ENCODE results near the gene SENP1.
"Not testable (repeated sequence)": the region's sequence is repeated elsewhere in the genome, so short reads cannot be mapped to it uniquely, and the experiment has no call there.

Gene SENP1

GRCh38 chr12:48105867-48106680, at the start of gene SENP1:
Gene SENP1, minus strand, starts transcription at chr12:48106079. Its CDS starts 4,607 bp downstream, at chr12:48101472.
- in situ Hi-C loops (cut with MboI; ENCODE audit: low sequenced_read_pairs), result no loop called here

DNA sequence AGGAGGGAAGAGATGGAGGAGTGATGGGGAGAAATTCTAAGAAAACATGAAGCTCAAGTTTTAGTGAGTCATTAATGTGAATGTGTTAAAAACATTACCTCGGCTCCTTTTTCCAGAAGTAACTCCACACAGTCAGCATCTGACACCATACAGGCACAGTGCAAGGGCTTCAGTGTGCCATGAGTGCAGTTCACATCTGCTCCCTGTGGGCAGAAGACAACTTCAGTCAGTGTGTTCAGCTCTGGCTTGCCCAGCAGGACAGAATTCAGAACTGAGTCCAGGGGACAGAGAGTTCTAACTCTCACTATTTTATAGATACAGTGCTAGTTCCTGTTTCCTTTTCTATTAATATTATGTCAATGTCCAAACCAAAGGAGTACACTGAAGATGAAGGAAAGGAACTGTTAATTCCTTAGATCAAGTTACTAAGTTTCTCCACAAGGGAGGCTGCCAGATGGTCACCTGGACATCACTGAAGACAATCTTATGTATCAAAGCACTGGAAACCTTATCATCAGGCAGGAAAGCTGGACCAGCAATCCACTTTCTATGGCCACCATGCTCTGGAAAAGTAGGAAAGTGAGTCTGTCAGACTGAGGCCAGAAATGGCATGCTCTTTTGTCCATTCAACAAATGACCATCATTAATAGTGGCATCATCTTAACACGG, 45.4 kb upstream of the SENP1 start:
- in situ Hi-C loops (cut with MboI; ENCODE audit: low sequenced_read_pairs), result no loop called here

- in situ Hi-C loops (cut with MboI; ENCODE audit: low sequenced_read_pairs), result no loop called here
Observed at GRCh38 chr12:48145981-48146380, 40.1 kb upstream of the SENP1 start.

- in situ Hi-C loops (cut with MboI; ENCODE audit: low sequenced_read_pairs), result no loop called here
Observed at GRCh38 chr12:48143898-48144297, 38.0 kb upstream of the SENP1 start.

DNA sequence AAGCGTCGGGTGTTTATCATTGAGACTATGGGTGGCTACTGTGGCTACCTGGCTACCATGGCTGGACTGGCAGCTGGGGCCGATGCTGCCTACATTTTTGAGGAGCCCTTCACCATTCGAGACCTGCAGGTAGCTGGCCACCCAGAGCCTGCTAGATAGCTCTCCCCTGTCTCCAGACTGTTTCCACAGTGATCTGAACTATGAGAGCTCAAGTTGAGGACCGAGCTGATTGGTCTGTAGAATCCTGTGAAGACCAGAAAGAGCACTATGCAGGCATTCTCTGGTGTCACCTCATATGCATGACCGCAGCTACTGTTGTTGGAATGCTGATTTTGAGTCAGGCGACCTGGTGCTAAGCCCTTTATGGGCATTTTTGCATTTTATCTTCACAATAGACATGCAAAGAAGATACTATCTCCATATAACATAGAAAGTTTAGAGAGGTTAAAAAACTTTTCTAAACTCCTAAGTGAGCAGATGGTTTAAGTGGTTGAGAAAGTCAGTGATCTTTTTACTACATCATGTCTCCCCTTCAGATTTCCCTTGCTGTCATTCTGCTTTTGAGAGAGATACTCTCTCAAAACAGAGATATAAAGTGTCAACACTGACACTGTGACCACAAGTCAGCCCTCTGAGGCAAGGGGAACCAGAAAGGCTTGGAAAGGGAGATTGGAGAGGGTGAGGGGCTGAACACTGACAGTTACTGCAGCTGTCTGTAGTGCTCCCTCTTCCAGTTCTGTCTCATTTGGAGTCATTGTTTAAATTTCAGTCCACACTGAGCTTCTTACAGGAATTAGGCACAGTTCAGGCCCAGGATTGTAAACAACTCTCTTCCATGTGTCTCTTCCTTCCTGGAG, 37.2 kb upstream of the SENP1 start:
- in situ Hi-C loops (cut with MboI; ENCODE audit: low sequenced_read_pairs), result no loop called here

- in situ Hi-C loops (cut with MboI; ENCODE audit: low sequenced_read_pairs), result no loop called here
Observed at GRCh38 chr12:48135027-48135426, 29.1 kb upstream of the SENP1 start.

DNA sequence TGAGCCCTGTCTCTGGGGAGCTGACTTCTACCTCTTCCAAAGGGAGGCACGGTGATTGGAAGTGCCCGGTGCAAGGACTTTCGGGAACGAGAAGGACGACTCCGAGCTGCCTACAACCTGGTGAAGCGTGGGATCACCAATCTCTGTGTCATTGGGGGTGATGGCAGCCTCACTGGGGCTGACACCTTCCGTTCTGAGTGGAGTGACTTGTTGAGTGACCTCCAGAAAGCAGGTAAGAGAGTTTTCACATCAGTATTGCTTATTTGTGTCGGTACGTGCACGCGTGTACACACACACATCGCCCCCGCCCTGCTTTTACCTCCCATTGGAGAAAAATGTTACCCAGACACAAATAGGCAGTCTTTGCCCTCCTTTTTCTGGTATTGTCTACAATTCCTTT, 26.9 kb upstream of the SENP1 start:
- in situ Hi-C loops (cut with MboI; ENCODE audit: low sequenced_read_pairs), result no loop called here

- in situ Hi-C loops (cut with MboI; ENCODE audit: low sequenced_read_pairs), result no loop called here
Observed at GRCh38 chr12:48131517-48131916, 25.6 kb upstream of the SENP1 start.

GRCh38 chr12:48129376-48129775, 23.5 kb upstream of the SENP1 start:
- in situ Hi-C loops (cut with MboI; ENCODE audit: low sequenced_read_pairs), result no loop called here

DNA sequence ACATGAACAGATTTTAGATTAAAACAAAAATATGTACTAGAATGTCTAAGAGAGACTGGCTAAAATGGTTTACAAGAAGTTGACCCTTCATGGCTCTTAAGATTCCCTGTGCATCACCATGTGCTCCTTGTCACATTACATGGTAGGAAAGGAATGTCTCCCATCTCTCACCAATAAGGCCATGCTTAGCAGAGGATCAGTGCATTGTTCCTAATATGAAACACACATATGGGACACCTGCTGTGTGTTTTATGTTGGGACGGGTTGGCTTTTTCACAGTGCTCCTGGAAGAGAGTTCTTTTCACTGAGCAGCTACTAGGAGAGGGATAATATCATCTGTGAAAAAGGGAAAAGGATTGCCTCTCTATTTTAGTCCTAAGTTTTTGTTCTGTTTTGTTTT, 22.9 kb upstream of the SENP1 start:
- in situ Hi-C loops (cut with MboI; ENCODE audit: low sequenced_read_pairs), result no loop called here

- in situ Hi-C loops (cut with MboI; ENCODE audit: low sequenced_read_pairs), result no loop called here
Observed at GRCh38 chr12:48126953-48127630, 21.2 kb upstream of the SENP1 start.

DNA sequence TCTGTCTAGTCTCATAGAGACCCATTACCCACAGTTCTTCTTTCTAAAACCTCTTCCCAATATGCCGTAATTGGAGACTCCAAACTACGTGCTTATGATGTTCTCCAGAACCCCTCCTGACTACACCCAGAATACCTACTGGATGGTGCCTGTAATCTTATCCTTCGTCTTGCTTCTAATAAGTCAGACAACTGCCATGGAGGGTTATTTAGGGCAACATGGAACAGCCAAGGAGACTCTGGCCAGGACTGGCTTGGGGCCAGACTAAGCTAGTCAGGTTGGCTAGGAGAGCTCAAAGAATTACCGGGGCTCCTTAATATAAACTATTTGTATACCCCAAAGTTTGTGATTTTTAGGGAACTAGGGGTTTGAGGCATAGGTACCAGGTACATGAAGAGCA, 20.1 kb upstream of the SENP1 start:
- in situ Hi-C loops (cut with MboI; ENCODE audit: low sequenced_read_pairs), result no loop called here

- in situ Hi-C loops (cut with MboI; ENCODE audit: low sequenced_read_pairs), result not testable (repeated sequence)
Observed at GRCh38 chr12:48125542-48125941, 19.7 kb upstream of the SENP1 start.

DNA sequence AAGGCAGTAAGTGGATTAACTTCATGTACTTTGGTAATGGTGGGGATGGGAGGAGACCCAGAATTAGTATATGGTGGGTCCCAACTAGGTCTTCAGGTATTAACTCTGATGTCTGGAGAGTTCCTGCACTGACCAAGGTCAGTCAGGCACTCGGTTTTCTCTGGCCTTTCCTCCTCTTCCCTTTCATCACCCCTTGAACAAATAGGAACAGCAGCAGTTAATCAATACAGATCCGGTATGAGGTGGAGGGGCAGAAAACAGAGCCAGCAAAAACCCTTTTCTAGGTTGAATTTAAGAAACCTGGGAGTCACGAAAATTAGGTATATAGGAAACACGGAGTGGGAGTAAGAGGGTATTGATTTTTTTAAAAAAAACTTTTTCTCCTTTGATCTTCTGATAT, 17.3 kb upstream of the SENP1 start:
- in situ Hi-C loops (cut with MboI; ENCODE audit: low sequenced_read_pairs), result no loop called here

GRCh38 chr12:48122065-48122834, 16.4 kb upstream of the SENP1 start:
- in situ Hi-C loops (cut with MboI; ENCODE audit: low sequenced_read_pairs), result no loop called here

GRCh38 chr12:48121522-48121921, 15.6 kb upstream of the SENP1 start:
- in situ Hi-C loops (cut with MboI; ENCODE audit: low sequenced_read_pairs), result no loop called here

GRCh38 chr12:48119834-48120195, 13.9 kb upstream of the SENP1 start:
- in situ Hi-C loops (cut with MboI; ENCODE audit: low sequenced_read_pairs), result no loop called here

- in situ Hi-C loops (cut with MboI; ENCODE audit: low sequenced_read_pairs), result no loop called here
Observed at GRCh38 chr12:48119078-48119833, 13.4 kb upstream of the SENP1 start, which contains the start of gene PFKM. Gene PFKM, plus strand, starts transcription at chr12:48119364. Its CDS starts 3,411 bp downstream, at chr12:48122775.

- in situ Hi-C loops (cut with MboI; ENCODE audit: low sequenced_read_pairs), result no loop called here
Observed at GRCh38 chr12:48118284-48118871, 12.5 kb upstream of the SENP1 start.

All from hTERT RPE-1 (cell line).